Chondrocyte (in vitro differentiated cells): ENCODE measurements around the gene CAMKMT. TPM values are rescaled to one million over a fixed set of nuclear protein-coding genes. Genes with fewer than 3 reads are reported as not detected.
A peak's percentile ranks its signal among the peaks of the same experiment; 100 is the strongest.

Source experiments
- DNase-seq: peaks from one replicate; pipeline ENCODE4 v3.0.0; 2021; ENCODE audit warnings: mixed read lengths, low spot score
- H3K27ac Mint-ChIP-seq: one replicate; pipeline ENCODE4 v1.8.0; 2021; ENCODE audit warnings: mild to moderate bottlenecking, moderate library complexity, mixed read lengths; ENCODE audit not compliant: unreplicated experiment
- H3K27me3 Mint-ChIP-seq: 2 replicates; pipeline ENCODE4 v1.8.0; 2021; ENCODE audit warnings: low read depth, mixed read lengths
- H3K36me3 Mint-ChIP-seq: 2 replicates; pipeline ENCODE4 v1.8.0; 2021; ENCODE audit warnings: low read depth, mixed read lengths
- H3K4me1 Mint-ChIP-seq: 2 replicates; pipeline ENCODE4 v1.8.0; 2021; ENCODE audit warnings: low read depth, mild to moderate bottlenecking, mixed read lengths
- H3K4me3 Mint-ChIP-seq: one replicate; pipeline ENCODE4 v1.8.0; 2021; ENCODE audit warnings: mild to moderate bottlenecking, moderate library complexity, mixed read lengths; ENCODE audit not compliant: unreplicated experiment
- H3K9me3 Mint-ChIP-seq: 2 replicates; pipeline ENCODE4 v1.8.0; 2021; ENCODE audit warnings: low read depth, mixed read lengths
- total RNA-seq: library from RNA; stranded (reverse); gene quantifications from 3 replicates; pipeline ENCODE4 v1.2.1, GENCODE V29; 2021
- TF ChIP-seq, protein P1 (sequence below): fragments of 200-600 bp; sonication (generic); IDR thresholded peaks from 2 replicates; pipeline ENCODE4 v1.5.0; 2021; ENCODE audit warnings: antibody characterized with exemption, mild to moderate bottlenecking, moderate library complexity

Gene CAMKMT
- total RNA-seq, 1 donor from 2014 or later, result 6.5 TPM

DNA sequence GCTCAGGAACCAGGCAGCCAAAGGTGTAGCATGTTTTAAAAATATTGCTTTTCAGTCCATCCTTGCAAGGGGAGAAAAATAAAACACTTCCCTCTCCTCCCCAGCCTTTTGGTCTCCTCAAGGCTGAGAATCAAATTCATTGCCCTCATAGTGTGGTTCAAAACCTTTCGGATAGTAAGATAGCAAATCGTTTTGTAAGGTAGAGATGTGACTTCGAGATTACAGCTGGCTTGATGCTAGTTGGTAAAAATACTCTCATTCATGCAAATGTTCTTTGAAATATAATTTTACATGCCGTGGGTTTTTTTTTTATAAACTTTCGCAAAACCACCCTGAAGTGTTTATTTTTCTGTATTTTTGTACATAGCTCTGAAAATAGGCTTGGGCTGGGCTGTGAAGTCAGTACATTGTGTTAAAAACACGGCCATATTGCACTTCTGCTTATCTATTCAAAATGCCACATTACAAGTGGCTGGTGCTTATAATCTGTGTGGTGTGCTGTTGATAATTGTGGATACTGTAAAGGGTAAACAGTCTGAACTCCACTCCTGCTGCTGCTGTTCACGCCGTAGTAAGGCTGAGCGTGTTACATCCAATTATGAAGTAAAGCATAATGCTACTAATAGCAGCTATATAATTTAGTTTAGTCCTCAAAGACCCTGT is 407.7 kb downstream of the CAMKMT start:
- Mint-ChIP-seq H3K27me3 (peaks cover 21% of the 10 kb centered on the region), H3K4me3 (no peak overlapping the region), H3K9me3 (no peaks in the 10 kb centered on the region), H3K36me3 (peaks cover 5% of the 10 kb centered on the region), H3K27ac (no peak overlapping the region), H3K4me1 (peaks cover 31% of the 10 kb centered on the region)
- TF ChIP-seq, protein P1, sequence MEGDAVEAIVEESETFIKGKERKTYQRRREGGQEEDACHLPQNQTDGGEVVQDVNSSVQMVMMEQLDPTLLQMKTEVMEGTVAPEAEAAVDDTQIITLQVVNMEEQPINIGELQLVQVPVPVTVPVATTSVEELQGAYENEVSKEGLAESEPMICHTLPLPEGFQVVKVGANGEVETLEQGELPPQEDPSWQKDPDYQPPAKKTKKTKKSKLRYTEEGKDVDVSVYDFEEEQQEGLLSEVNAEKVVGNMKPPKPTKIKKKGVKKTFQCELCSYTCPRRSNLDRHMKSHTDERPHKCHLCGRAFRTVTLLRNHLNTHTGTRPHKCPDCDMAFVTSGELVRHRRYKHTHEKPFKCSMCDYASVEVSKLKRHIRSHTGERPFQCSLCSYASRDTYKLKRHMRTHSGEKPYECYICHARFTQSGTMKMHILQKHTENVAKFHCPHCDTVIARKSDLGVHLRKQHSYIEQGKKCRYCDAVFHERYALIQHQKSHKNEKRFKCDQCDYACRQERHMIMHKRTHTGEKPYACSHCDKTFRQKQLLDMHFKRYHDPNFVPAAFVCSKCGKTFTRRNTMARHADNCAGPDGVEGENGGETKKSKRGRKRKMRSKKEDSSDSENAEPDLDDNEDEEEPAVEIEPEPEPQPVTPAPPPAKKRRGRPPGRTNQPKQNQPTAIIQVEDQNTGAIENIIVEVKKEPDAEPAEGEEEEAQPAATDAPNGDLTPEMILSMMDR, result no peak
- DNase-seq, result no peak

DNA sequence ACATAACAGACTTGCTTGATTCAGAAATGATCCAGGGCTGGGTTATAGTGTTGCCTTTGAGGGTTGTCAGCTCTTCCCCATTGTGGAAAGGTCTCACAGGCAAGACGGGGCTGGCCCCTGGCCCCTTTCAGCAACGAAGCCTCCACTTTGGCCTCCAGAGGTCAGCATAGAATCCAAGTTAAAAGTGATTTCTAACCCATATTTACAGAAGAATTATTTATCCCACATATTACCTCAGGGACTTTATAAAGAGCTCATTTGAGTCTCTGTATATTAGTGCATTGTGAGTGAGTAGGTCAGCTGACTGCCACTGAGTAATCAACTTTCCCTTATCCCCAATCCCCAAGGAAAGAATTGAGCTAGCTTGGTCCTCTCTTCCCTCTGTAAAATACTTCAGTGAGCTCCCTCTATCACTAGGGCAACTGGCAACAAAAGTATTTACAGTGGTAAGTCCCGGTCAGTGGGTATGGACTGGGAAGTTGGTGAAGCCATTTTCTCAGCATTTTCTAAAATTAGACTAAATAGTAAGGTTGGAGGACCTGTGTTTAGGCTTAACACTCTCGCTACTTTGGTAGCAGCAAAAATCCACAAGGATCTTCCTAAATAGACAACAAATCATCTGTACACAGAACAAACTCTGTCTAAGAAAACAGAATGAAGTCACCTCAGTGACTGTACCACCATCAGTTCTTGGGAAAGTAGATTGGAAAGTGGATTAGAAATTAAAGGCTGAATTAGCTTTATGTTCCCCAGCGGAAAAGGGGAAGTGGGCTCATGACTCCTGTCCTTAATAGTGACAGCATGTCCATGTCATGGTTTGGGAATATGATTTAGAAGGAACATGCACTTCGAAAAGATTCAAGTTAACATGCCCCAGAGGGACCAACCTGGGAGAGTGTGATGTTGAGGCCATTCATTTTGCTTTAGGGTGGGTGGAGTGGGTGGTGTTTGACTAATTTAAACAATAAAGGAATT is 408.8 kb downstream of the CAMKMT start:
- no peak overlapping the region for H3K27ac Mint-ChIP-seq
- H3K4me3 Mint-ChIP-seq, result no peak overlapping the region
- TF ChIP-seq, protein P1, result peak; percentile 8
- H3K36me3 Mint-ChIP-seq, result peaks cover 5% of the 10 kb centered on the region
- peaks cover 31% of the 10 kb centered on the region for H3K4me1 Mint-ChIP-seq
- peaks cover 21% of the 10 kb centered on the region for H3K27me3 Mint-ChIP-seq
- no peak for DNase-seq
- no peaks in the 10 kb centered on the region for H3K9me3 Mint-ChIP-seq

DNA sequence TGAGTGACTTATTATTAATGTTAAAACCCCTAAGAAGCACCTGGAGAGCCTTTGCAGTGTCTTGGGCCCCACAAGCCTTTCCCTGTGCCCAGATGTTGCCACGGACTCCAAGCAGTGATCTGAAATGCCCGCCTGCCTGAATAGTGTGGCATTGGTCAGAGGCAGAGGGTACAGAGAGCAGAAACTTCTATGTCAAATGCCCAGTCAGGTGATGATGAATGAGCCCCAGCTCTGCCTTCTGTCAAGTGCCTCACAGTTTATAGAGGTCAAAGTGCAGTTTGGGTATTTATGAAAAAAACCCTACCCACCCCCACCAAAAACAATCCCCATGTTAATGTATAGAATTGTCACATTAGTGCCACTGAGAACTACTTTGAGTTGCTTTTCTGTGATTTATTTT is 409.8 kb downstream of the CAMKMT start:
- TF ChIP-seq, protein P1, result no peak
- H3K27me3 Mint-ChIP-seq, result peaks cover 21% of the 10 kb centered on the region
- H3K36me3 Mint-ChIP-seq, result peaks cover 5% of the 10 kb centered on the region
- no peak for DNase-seq
- H3K9me3 Mint-ChIP-seq, result no peaks in the 10 kb centered on the region
- H3K4me3 Mint-ChIP-seq, result no peak overlapping the region
- no peak overlapping the region for H3K27ac Mint-ChIP-seq
- H3K4me1 Mint-ChIP-seq, result peaks cover 21% of the 10 kb centered on the region

DNA sequence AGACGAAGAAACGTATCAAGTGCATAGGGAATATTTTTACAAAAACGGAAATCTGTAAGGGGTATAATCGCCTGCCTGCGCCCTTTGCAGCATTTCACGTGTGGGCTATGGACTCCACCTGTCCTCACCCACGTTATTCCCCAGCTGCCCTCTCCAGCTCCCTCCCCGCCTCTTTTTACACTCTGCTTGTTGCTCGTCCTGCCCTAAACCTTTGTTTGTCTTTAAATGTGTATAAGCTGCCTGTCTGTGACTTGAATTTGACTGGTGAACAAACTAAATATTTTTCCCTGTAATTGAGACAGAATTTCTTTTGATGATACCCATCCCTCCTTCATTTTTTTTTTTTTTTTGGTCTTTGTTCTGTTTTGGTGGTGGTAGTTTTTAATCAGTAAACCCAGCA is 410.4 kb downstream of the CAMKMT start:
- Mint-ChIP-seq H3K27me3 (peaks cover 21% of the 10 kb centered on the region), H3K4me1 (peaks cover 16% of the 10 kb centered on the region), H3K36me3 (peaks cover 5% of the 10 kb centered on the region)

More for the DNA sequence above, 410.4 kb downstream of the CAMKMT start:
- no peak overlapping the region for H3K4me3 Mint-ChIP-seq
- no peak for DNase-seq
- TF ChIP-seq, protein P1, result no peak
- no peak overlapping the region for H3K27ac Mint-ChIP-seq
- no peaks in the 10 kb centered on the region for H3K9me3 Mint-ChIP-seq
